ENCODE results near the gene CLASRP. TPM values are rescaled to one million over a fixed set of nuclear protein-coding genes. Genes with fewer than 3 reads are reported as not detected.
A peak's percentile ranks its signal among the peaks of the same experiment; 100 is the strongest.

The CLASRP gene
- total RNA-seq, 1 experiment from 2014 or later: 79.9 TPM

DNA sequence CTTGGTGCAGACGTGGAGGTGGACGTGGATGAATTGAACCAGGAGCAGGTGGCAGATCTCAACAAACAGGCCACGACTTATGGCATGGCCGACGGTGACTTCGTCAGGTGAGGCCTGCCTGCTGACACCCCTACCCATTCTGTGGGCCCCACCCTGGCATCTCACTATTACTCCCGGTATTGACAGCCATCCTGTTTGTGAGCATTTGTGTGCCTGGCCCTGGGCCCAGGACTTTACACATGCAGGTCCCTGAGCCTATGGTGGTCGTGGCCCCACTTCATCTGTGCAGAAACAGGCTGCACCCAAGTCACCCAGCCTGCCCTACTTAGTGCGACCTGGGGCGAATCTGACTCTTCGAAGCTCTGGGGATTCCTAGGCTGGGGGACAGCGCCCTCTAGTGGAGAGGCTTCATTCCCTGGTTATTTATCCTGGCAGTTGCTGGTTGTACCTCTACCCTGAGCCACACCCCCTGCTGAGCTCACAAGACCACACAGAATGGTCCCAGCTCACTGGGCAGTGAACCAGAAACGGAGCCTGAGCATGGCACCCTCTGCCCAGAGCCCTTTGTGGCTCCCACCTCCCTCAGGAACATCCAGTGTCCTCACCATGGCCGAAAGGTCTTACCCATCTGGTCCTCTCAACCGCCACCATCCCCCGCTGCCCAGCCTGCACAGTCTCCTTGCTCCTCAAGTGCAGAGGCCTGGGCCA lies 20.6 kb downstream of the CLASRP start:
- POLR2A ChIA-PET: interaction anchor here (0.5 kb wide), 1 partner anchor 195 kb away, joined by 3 read pairs; no protein-coding TSS in a partner anchor
- intact Hi-C loops (cut with micrococcal nuclease): loop anchor here (1.0 to 5.0 kb wide), 2 partner anchors 70 to 157 kb away; no protein-coding TSS in a partner anchor

More for the DNA sequence above, 20.6 kb downstream of the CLASRP start:
- peak; percentile 62 for DNase-seq (ENCODE audit: low read depth, low spot score)
- ChIA-PET CTCF (interaction anchor here (0.6 to 1.4 kb wide), 25 partner anchors 8 to 420 kb away, joined by 3 to 18 read pairs (median 4); partner anchors contain the start of genes APOE, CLASRP, PPP1R37 and TOMM40), RAD21 (ENCODE audit: low non-redundant PET in 1 of 2, low total read pairs in 2 of 2, uncharacterized antibody in 2 of 2, unreplicated experiment in 2 of 2) (interaction anchor here in 1 of 2 experiments (0.5 kb wide), 1 partner anchor 152 kb away, joined by 4 read pairs; no protein-coding TSS in a partner anchor)
- Histone ChIP-seq H3K36me3 (ENCODE audit: control insufficient read depth in 1 of 2, insufficient read depth in 2 of 2, low read length in 2 of 2) (peaks cover 54 to 58% of the 10 kb centered on the region in 2 experiments; a peak in 3 of 4 replicates), H3K27ac (ENCODE audit: low read depth, low read length) (no peak overlapping the region), H3K79me2 (ENCODE audit: insufficient read depth, low read length) (peaks cover 19% of the 10 kb centered on the region), H3K4me2 (ENCODE audit: low read length) (no peak overlapping the region), H3K9me2 (ENCODE audit: insufficient read depth) (no peaks in the 10 kb centered on the region), H3K4me1 (ENCODE audit: control insufficient read depth in 1 of 2, insufficient read depth in 2 of 2, low read length in 2 of 2) (no peaks in the 10 kb centered on the region), H3K9me3 (ENCODE audit: control insufficient read depth in 1 of 2, insufficient read depth in 1 of 2, low read depth in 1 of 2, low read length in 2 of 2) (no peaks in the 10 kb centered on the region), H2AFZ (ENCODE audit: low read depth, low read length, poor library complexity, severe bottlenecking) (no peak overlapping the region), H3K27me3 (ENCODE audit: insufficient read depth, low read length) (no peaks in the 10 kb centered on the region), H3K4me3 (replicated peaks in 1 of 2; ENCODE audit: low read depth in 1 of 2, low read length in 2 of 2) (no peak overlapping the region), H3K9ac (ENCODE audit: low read length) (no peak overlapping the region), H4K20me1 (ENCODE audit: insufficient read depth) (no peaks in the 10 kb centered on the region)
- TF ChIP-seq, protein P1, sequence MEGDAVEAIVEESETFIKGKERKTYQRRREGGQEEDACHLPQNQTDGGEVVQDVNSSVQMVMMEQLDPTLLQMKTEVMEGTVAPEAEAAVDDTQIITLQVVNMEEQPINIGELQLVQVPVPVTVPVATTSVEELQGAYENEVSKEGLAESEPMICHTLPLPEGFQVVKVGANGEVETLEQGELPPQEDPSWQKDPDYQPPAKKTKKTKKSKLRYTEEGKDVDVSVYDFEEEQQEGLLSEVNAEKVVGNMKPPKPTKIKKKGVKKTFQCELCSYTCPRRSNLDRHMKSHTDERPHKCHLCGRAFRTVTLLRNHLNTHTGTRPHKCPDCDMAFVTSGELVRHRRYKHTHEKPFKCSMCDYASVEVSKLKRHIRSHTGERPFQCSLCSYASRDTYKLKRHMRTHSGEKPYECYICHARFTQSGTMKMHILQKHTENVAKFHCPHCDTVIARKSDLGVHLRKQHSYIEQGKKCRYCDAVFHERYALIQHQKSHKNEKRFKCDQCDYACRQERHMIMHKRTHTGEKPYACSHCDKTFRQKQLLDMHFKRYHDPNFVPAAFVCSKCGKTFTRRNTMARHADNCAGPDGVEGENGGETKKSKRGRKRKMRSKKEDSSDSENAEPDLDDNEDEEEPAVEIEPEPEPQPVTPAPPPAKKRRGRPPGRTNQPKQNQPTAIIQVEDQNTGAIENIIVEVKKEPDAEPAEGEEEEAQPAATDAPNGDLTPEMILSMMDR (IDR thresholded peaks at IDR 0.05 in 2 of 3, conservative IDR thresholded peaks at IDR 0.05 in 1 of 3; ENCODE audit: borderline replicate concordance in 1 of 3, insufficient read depth in 1 of 3, low read depth in 2 of 3, low read length in 2 of 3): peak; percentile 67 to 95 (median 90); a peak in 5 of 6 replicates
- TF ChIP-seq, protein P2, sequence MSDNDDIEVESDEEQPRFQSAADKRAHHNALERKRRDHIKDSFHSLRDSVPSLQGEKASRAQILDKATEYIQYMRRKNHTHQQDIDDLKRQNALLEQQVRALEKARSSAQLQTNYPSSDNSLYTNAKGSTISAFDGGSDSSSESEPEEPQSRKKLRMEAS (IDR thresholded peaks at IDR 0.05): no peak
- TF ChIP-seq RAD21 (IDR thresholded peaks at IDR 0.05; ENCODE audit: low read depth): peak; percentile 76
- ATAC-seq: peak; percentile 84
- BruUV-seq (replicated peaks): no TSS peak

Measured in HCT116 (cell line).